ES-I3 (cell line): ENCODE results near the gene ALPK1.
"Not testable (repeated sequence)": the region's sequence is repeated elsewhere in the genome, so short reads cannot be mapped to it uniquely, and the experiment has no call there.

Experiments used
- H3K36me3 ChIP-seq: 2 replicates; pipeline ENCODE4 v1.6.1; 2013; ENCODE audit warnings: mild to moderate bottlenecking, low read length, control low read depth, moderate library complexity; ENCODE audit not compliant: insufficient read depth
- H3K4me1 ChIP-seq: 2 replicates; pipeline ENCODE4 v1.6.1; 2013; ENCODE audit warnings: mild to moderate bottlenecking, control low read depth, low read length; ENCODE audit not compliant: insufficient read depth
- H3K9ac ChIP-seq: 2 replicates; pipeline ENCODE4 v1.6.1; 2013; ENCODE audit warnings: low read depth, mild to moderate bottlenecking, low read length, moderate library complexity
- H3K9me3 ChIP-seq: 2 replicates; pipeline ENCODE4 v1.6.1; 2013; ENCODE audit warnings: mild to moderate bottlenecking, low read length, moderate library complexity; ENCODE audit not compliant: control insufficient read depth, insufficient read depth

Gene ALPK1

GRCh38 chr4:112451831-112452230 is 154.7 kb downstream of the ALPK1 start:
- Histone ChIP-seq H3K9me3 (no peaks in the 10 kb centered on the region), H3K36me3 (no peaks in the 10 kb centered on the region)

DNA sequence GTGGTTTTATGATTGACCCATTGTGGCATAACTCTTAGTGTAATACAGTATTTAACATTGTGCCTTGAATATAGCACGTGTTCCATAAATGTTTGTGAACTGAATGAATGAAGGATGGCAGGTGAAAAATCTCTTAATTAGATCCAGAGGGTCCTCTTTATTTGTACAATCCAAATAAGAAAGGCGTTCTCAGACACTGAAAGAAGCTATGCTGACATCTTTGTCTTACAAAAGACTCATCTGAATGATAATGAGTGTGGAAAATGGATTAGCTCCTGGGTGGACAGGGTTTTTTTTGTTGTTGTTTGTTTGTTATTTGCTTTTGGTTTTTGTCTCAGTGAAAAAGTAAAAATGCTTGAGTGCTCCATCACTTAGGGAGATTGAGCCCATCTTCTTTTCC is 156.2 kb downstream of the ALPK1 start:
- H3K36me3 ChIP-seq, result no peaks in the 10 kb centered on the region
- peaks cover 13% of the 10 kb centered on the region; the same call in 1 of the 2 replicates for H3K4me1 ChIP-seq
- H3K9me3 ChIP-seq, result no peaks in the 10 kb centered on the region
- H3K9ac ChIP-seq, result no peak overlapping the region

More at GRCh38 chr4:112451831-112452230, 154.7 kb downstream of the ALPK1 start:
- Histone ChIP-seq H3K9ac (no peak overlapping the region), H3K4me1 (peaks cover 13% of the 10 kb centered on the region; the same call in 1 of the 2 replicates)

DNA sequence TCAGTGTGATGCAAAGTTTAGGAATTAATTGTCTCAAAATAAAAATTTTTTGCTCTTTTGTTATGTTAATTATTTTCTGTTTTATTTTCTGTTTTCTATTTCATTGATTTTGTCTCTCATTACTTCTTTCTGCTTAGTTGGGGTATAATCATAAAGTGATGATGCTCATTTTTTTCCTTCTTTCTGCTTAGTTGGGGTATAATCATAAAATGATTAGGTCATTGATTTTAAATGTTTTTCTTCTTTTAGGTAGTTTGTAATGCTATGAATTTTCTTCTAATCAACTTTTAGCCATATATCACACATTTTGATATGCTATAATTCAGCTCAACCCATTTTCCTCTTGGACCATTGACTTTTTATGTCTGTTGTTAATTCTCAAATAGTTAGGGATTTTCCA is 175.1 kb downstream of the ALPK1 start:
- no peak overlapping the region for H3K9ac ChIP-seq
- no peaks in the 10 kb centered on the region for H3K9me3 ChIP-seq
- H3K36me3 ChIP-seq, result no peaks in the 10 kb centered on the region
- H3K4me1 ChIP-seq, result no peaks in the 10 kb centered on the region

GRCh38 chr4:112473985-112474384 is 176.8 kb downstream of the ALPK1 start:
- H3K4me1 ChIP-seq, result no peaks in the 10 kb centered on the region
- H3K36me3 ChIP-seq, result no peaks in the 10 kb centered on the region
- H3K9ac ChIP-seq, result no peak overlapping the region
- H3K9me3 ChIP-seq, result no peaks in the 10 kb centered on the region

DNA sequence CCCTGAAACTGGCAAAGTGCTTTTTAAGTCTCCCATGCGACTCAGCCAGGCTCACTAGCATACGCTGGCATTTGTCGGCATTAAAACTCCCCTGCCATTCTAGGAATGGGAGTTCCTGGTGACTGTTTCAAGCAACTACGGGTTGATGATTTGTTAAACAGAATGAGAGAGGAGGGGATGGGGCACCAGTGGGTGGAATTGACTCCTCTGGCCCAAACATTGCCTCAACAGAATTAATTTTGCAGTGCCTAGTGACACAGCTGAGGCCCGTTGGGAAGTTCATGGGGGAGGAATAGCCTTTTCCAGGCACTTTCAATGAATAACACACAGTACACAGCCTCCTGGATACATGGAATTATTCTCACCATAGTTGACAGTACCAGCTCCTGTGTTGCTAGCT is 188.8 kb downstream of the ALPK1 start:
- H3K9me3 ChIP-seq, result peaks cover 10% of the 10 kb centered on the region
- no peak overlapping the region for H3K9ac ChIP-seq
- no peaks in the 10 kb centered on the region for H3K36me3 ChIP-seq
- no peaks in the 10 kb centered on the region for H3K4me1 ChIP-seq

- not testable (repeated sequence) for H3K36me3 ChIP-seq, H3K4me1 ChIP-seq, H3K9ac ChIP-seq
- H3K9me3 ChIP-seq, result peaks cover 13% of the 10 kb centered on the region
Observed at GRCh38 chr4:112490808-112491207, 193.6 kb downstream of the ALPK1 start.
